Activated CD4-positive, alpha-beta T cell treated with anti-CD3 and anti-CD28 coated beads, Interleukin-2, amount 50 U/mL, for 4 hours (primary cell): Measurements from ENCODE around the gene PSEN1.

Source experiments
- DNase-seq, 2 experiments: peaks; one replicate each; pipeline ENCODE4 v3.0.0-alpha.2; 2020

The PSEN1 gene

GRCh38 chr14:73241481-73242165 is 105.3 kb downstream of the PSEN1 start:
- DNase-seq = no peak

GRCh38 chr14:73242357-73242901 is 106.1 kb downstream of the PSEN1 start:
- no peak for DNase-seq

GRCh38 chr14:73243341-73243740 is 107.0 kb downstream of the PSEN1 start:
- no peak for DNase-seq

GRCh38 chr14:73243748-73244147 is 107.4 kb downstream of the PSEN1 start:
- no peak for DNase-seq

- no peak for DNase-seq
These were observed 108.4 kb downstream of the PSEN1 start for GRCh38 chr14:73244541-73245290.

GRCh38 chr14:73245480-73246325 is 109.4 kb downstream of the PSEN1 start:
- DNase-seq = peak; percentile 16 to 18

GRCh38 chr14:73246387-73247150 is 110.3 kb downstream of the PSEN1 start:
- no peak for DNase-seq

GRCh38 chr14:73248108-73248868 is 112.0 kb downstream of the PSEN1 start:
- no peak for DNase-seq

- DNase-seq = no peak
These were observed 112.8 kb downstream of the PSEN1 start for GRCh38 chr14:73249108-73249507.

- DNase-seq = no peak
These were observed 113.4 kb downstream of the PSEN1 start for GRCh38 chr14:73249564-73250316.

- no peak for DNase-seq
These were observed 114.0 kb downstream of the PSEN1 start for GRCh38 chr14:73250317-73250713.

GRCh38 chr14:73250781-73251500 is 114.6 kb downstream of the PSEN1 start:
- DNase-seq = no peak

GRCh38 chr14:73251516-73252215 is 115.4 kb downstream of the PSEN1 start:
- DNase-seq = no peak

GRCh38 chr14:73252491-73253322 is 116.4 kb downstream of the PSEN1 start:
- no peak for DNase-seq

- no peak for DNase-seq
These were observed 117.0 kb downstream of the PSEN1 start for GRCh38 chr14:73253323-73253610.

- no peak for DNase-seq
These were observed 117.4 kb downstream of the PSEN1 start for GRCh38 chr14:73253721-73254120.

GRCh38 chr14:73254247-73255004 is 118.1 kb downstream of the PSEN1 start:
- DNase-seq = no peak

GRCh38 chr14:73255005-73255400 is 118.7 kb downstream of the PSEN1 start:
- no peak for DNase-seq
